Fibroblast of mammary gland (primary cell): ENCODE results near the gene CARNS1.

Experiments used
- DNase-seq: peaks from one replicate; pipeline ENCODE4 v3.0.0-alpha.2; 2010; ENCODE audit warnings: low read depth
- H3K4me3 ChIP-seq: 2 replicates; pipeline ENCODE4 v1.5.1; 2011; ENCODE audit warnings: low read depth, mild to moderate bottlenecking, low read length, moderate library complexity; ENCODE audit not compliant: control insufficient read depth
- TF ChIP-seq, protein P1 (sequence below): conservative IDR thresholded peaks from 2 replicates; pipeline ENCODE4 v1.5.1; 2011; ENCODE audit warnings: low read depth, low read length, inconsistent platforms; ENCODE audit not compliant: control insufficient read depth, insufficient read depth

CARNS1 gene

DNA sequence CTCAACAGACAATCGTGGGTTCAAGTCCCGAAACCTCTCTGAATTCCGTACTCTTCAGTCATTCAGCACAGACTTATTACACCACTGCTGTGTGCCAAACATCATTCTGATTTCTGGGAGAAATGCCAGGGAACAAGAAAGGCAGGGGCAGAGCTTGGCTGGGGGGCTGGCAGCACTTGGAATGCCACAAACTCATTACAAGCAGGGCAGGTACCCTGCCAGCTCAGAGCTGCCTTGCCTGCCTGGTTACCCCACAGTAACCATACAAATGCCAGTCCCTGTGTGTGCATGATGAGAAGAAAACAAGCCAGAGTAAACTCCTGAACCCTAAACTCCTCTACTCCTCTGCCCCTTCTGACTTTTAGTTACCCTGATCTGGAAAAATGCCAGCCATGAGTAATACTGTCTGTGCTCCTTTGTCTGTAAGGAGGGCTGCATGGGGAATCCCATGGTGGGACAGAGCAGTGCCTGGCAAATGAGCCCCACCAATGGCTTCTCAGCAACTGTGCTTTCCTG is 30.6 kb upstream of the CARNS1 start:
- no peak overlapping the region for H3K4me3 ChIP-seq
- TF ChIP-seq, protein P1, sequence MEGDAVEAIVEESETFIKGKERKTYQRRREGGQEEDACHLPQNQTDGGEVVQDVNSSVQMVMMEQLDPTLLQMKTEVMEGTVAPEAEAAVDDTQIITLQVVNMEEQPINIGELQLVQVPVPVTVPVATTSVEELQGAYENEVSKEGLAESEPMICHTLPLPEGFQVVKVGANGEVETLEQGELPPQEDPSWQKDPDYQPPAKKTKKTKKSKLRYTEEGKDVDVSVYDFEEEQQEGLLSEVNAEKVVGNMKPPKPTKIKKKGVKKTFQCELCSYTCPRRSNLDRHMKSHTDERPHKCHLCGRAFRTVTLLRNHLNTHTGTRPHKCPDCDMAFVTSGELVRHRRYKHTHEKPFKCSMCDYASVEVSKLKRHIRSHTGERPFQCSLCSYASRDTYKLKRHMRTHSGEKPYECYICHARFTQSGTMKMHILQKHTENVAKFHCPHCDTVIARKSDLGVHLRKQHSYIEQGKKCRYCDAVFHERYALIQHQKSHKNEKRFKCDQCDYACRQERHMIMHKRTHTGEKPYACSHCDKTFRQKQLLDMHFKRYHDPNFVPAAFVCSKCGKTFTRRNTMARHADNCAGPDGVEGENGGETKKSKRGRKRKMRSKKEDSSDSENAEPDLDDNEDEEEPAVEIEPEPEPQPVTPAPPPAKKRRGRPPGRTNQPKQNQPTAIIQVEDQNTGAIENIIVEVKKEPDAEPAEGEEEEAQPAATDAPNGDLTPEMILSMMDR: no peak
- DNase-seq: peak; percentile 54

DNA sequence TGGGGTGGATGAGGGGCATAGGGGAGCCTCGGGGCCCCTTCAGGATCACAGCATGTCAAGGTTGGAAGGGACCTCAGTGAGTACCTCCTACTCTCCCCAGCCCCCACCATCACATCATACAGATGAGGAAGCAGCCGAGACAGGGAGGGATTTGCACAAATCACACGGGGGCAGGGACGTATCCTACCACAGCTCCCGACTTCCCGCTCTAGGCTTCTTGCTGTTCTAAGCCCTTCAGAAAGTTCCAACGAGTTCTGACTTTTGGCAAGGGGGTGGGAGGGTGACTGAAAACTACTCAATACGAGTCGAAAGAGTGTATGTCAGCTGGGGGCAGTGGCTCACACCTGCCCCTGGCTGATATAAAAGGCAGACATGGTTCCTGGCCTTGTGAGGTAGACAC is 28.4 kb upstream of the CARNS1 start:
- H3K4me3 ChIP-seq: no peak overlapping the region
- DNase-seq: no peak
- TF ChIP-seq, protein P1: no peak

DNA sequence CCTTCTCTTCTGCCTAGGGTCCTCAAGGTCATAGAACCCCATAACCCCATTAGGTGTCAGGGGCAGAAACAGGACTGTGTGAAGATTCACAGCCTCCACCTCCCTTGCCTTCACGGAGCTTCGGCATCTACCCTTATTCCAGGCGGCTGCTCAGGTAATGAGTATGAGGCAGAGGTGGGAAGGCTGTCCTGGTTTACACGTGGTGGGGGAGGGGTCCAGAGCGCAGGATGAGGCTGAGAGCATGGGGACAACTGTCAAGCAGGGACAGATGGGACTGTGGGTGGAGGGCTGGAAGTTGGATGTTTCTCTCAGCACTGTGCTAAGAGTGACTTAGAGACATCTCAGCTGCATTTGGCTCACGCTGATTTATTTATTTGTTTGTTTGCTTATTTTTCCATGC is 28.0 kb upstream of the CARNS1 start:
- DNase-seq: no peak

DNA sequence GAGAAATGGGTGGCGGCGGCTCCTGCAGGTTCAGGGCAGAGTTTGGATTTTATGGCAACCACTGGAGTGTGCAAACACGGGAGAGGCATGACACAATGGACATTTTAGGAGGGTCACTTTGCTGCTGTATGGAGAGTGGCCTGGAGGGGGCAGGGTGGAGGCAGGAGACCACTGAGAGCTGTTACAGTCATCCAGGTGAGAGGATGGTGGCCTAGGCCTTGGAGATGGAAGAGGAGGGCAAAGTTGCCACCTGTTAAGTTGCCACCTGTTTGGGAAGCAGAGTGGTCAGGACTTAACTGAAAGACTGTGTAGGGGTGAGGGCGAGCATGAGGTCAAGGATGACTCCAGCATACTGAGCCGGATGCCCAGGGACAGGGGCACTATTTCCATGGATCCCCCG is 26.0 kb upstream of the CARNS1 start:
- TF ChIP-seq, protein P1: peak; percentile 63
- no peak for DNase-seq
- no peak overlapping the region for H3K4me3 ChIP-seq

More for the DNA sequence above, 28.0 kb upstream of the CARNS1 start:
- TF ChIP-seq, protein P1: no peak
- H3K4me3 ChIP-seq: no peak overlapping the region

DNA sequence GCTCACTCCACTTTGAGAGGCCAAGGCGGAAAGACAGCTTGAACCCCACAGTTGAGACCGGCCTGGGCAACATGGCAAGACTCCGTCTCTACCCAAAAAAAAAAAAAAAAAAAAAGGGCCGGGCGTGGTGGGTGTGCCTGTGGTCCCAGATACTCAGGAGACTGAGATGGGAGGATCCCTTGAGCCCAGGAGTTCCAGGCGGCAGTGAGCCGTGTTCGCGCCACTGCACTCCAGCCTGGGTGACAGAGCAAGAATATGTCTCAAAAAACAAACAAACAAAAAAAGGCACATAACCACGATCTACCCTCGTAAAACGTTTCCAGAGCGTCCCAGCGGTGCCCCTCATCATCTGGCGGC is 24.6 kb upstream of the CARNS1 start:
- TF ChIP-seq, protein P1: no peak
- H3K4me3 ChIP-seq: peak overlapping the region; percentile 84
- DNase-seq: no peak

DNA sequence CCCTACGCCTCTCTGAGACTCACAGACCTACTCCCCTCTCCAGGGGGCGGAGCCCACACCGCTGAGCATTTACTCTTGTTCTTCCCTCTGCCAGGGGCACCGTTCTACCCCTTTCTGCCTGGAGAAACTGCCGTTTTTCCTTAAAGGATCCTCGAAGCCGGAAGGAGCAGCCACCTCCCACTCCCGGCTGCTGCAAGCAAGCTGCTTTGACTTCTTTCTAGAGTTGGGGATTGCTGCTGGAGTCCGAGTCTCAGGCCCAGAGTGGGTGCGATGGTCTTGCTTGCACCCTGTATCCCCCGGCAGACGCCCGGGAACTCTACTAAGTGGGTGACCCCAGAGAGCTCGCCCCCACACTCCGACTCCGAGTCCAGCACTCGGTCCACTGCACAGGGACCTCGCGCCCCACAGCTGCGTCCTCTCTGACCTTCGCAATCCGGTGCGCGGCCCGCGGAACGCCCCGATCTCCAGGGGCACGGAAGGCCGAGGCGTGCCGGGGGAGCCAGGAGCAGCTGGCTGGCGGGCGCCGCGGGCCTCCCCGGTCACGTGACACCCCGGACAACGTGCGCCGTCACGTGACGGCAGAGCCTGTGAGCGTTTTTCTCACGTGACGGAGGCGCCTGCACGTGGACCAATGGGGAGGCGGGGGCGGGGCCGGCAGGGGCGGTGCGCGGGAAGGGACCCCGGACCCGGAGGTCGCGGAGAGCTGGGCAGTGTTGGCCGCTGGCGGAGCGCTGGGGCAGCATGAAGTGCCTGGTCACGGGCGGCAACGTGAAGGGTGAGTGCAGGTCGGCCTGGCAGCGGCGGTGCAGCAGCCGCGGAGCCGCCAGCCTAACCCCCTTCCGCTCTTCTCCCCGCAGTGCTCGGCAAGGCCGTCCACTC is 23.9 kb upstream of the CARNS1 start, which contains the start of gene RAD9A:
Gene RAD9A, plus strand, starts transcription at position 683 of the 879 bp plus-strand sequence. Its CDS starts 59 bp downstream, at position 742.
- TF ChIP-seq, protein P1: no peak
- peak; percentile 89 for DNase-seq
- H3K4me3 ChIP-seq: peak within 1 kb of the TSS; percentile 84
